ENCODE results near the gene ATP5ME.

The ATP5ME gene

DNA sequence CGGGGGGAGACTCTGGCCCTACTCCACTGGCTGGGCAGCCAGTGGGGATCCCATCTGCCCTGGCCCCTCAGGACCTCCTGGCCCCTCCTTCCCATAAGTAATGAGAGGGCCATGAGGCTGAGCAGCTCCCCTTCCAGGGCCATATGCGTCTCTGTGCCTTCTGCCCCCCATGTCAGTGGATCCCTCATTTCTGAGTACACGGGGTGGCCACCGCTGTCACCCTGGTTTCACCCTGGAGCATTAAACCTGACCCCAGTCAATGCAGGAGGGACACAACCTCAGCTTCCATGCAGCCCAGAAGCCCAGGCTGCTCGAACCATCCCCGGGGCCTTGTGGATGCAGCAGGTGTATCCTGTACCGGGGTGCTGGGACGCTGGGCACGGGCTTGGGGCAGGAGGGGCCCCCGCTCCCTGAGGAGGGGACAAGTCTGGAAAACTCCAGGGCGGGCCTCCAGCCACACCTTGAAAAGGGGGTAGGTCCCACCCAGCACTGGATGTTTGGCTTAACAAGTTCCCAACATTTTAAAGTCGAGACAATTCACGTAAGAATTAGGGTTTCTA lies 24.2 kb downstream of the ATP5ME start:
- DNase-seq (ENCODE audit: low read depth in 1 of 2, low spot score in 1 of 2) = no peak
- TF ChIP-seq, protein P1, sequence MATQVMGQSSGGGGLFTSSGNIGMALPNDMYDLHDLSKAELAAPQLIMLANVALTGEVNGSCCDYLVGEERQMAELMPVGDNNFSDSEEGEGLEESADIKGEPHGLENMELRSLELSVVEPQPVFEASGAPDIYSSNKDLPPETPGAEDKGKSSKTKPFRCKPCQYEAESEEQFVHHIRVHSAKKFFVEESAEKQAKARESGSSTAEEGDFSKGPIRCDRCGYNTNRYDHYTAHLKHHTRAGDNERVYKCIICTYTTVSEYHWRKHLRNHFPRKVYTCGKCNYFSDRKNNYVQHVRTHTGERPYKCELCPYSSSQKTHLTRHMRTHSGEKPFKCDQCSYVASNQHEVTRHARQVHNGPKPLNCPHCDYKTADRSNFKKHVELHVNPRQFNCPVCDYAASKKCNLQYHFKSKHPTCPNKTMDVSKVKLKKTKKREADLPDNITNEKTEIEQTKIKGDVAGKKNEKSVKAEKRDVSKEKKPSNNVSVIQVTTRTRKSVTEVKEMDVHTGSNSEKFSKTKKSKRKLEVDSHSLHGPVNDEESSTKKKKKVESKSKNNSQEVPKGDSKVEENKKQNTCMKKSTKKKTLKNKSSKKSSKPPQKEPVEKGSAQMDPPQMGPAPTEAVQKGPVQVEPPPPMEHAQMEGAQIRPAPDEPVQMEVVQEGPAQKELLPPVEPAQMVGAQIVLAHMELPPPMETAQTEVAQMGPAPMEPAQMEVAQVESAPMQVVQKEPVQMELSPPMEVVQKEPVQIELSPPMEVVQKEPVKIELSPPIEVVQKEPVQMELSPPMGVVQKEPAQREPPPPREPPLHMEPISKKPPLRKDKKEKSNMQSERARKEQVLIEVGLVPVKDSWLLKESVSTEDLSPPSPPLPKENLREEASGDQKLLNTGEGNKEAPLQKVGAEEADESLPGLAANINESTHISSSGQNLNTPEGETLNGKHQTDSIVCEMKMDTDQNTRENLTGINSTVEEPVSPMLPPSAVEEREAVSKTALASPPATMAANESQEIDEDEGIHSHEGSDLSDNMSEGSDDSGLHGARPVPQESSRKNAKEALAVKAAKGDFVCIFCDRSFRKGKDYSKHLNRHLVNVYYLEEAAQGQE (IDR thresholded peaks at IDR 0.05; ENCODE audit: insufficient replicate concordance, low read depth) = no peak
- TF ChIP-seq POLR2AphosphoS5 (IDR thresholded peaks at IDR 0.05; ENCODE audit: low read depth) (no peak), GABPA (IDR thresholded peaks at IDR 0.05; ENCODE audit: low read depth) (no peak), SPI1 (IDR thresholded peaks at IDR 0.05; ENCODE audit: borderline replicate concordance, low read depth) (no peak), CTCF (IDR thresholded peaks at IDR 0.05; ENCODE audit: insufficient read depth, low read length) (no peak)
- no peak overlapping the region for H3K4me3 ChIP-seq (replicated peaks; ENCODE audit: insufficient read depth, low read length)
- H3K27ac ChIP-seq (replicated peaks) = no peak overlapping the region
- no peaks in the 10 kb centered on the region for H3K27me3 ChIP-seq (ENCODE audit: insufficient read depth, poor library complexity, severe bottlenecking)

- no peak overlapping the region for H3K4me3 ChIP-seq (replicated peaks; ENCODE audit: insufficient read depth, low read length)
- DNase-seq (ENCODE audit: low read depth in 1 of 2, low spot score in 1 of 2) = no peak
- no peaks in the 10 kb centered on the region for H3K27me3 ChIP-seq (ENCODE audit: insufficient read depth, poor library complexity, severe bottlenecking)
- no peak for TF ChIP-seq CTCF (IDR thresholded peaks at IDR 0.05; ENCODE audit: insufficient read depth, low read length)
- no peak for TF ChIP-seq GABPA (IDR thresholded peaks at IDR 0.05; ENCODE audit: low read depth)
- TF ChIP-seq, protein P1 (IDR thresholded peaks at IDR 0.05; ENCODE audit: insufficient replicate concordance, low read depth) = no peak
- no peak for TF ChIP-seq POLR2AphosphoS5 (IDR thresholded peaks at IDR 0.05; ENCODE audit: low read depth)
- no peak for TF ChIP-seq SPI1 (IDR thresholded peaks at IDR 0.05; ENCODE audit: borderline replicate concordance, low read depth)
- H3K27ac ChIP-seq (replicated peaks) = no peak overlapping the region
Observed at GRCh38 chr4:649293-649625, 24.8 kb downstream of the ATP5ME start.

DNA sequence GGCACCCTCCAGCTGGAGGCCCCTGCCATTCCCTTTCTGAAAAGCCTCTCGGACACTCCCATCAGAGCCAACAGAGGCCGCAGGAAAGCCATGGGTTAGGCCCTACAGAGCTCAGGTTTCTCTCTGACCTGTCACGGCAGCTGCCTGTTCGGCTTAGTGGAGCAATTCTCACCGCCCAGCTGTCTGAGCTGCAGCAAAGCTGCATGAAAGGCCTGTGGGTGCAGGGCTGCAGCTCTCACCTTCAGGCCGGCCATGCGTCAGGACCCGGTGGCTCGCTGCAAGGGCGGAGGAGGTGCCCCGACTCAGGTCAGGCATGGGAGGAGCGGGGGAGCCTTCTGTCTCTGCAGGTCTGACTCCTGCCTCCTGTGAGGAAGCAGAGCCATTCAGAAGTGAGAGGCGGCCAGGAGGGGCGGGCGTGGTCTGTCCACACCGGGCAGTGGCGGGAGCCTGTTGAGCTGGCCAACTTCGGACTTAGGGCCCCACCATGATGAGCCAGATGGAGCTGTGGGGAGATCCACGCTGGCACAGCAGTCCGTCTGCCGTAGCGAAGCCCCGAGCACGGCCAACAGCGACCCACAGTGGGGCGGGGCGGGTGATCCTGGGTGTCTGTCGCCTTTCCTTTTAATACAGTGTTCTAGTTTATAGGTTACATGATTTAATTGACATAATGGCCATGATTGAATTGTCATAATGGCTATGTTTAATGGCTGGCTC lies 25.3 kb downstream of the ATP5ME start:
- TF ChIP-seq, protein P1 (IDR thresholded peaks at IDR 0.05; ENCODE audit: insufficient replicate concordance, low read depth) = no peak
- TF ChIP-seq GABPA (IDR thresholded peaks at IDR 0.05; ENCODE audit: low read depth) = no peak
- DNase-seq (ENCODE audit: low read depth in 1 of 2, low spot score in 1 of 2) = no peak
- no peak overlapping the region for H3K27ac ChIP-seq (replicated peaks)
- no peak overlapping the region for H3K4me3 ChIP-seq (replicated peaks; ENCODE audit: insufficient read depth, low read length)
- no peaks in the 10 kb centered on the region for H3K27me3 ChIP-seq (ENCODE audit: insufficient read depth, poor library complexity, severe bottlenecking)
